ENCODE data around the gene CRADD. TPM values are rescaled to one million over a fixed set of nuclear protein-coding genes. Genes with fewer than 3 reads are reported as not detected.

Gene CRADD
- total RNA-seq, 1 experiment from 2014 or later: 7.6 TPM

- H2AK5ac ChIP-seq (ENCODE audit: insufficient read length, low read length): no peak overlapping the region
- no peak overlapping the region for H3K56ac ChIP-seq (ENCODE audit: insufficient read length, low read depth, low read length)
- H4K5ac ChIP-seq (ENCODE audit: insufficient read length, low read depth, low read length): no peak overlapping the region
- H3K4ac ChIP-seq (ENCODE audit: low read depth, low read length): no peak overlapping the region
- H3K79me1 ChIP-seq (ENCODE audit: insufficient read depth, low read depth, low read length, poor library complexity, severe bottlenecking): no peaks in the 10 kb centered on the region
- no peak overlapping the region for H3T11ph ChIP-seq (ENCODE audit: low read length)
- H3K4me3 Mint-ChIP-seq: no peak overlapping the region
- no peaks in the 10 kb centered on the region for H4K20me1 ChIP-seq (ENCODE audit: control insufficient read depth, insufficient read depth, insufficient read length)
- no peaks in the 10 kb centered on the region for H3K27me3 Mint-ChIP-seq (ENCODE audit: low read depth)
- H2BK5ac ChIP-seq (ENCODE audit: insufficient read length, low read length): no peak overlapping the region
- no peak overlapping the region for H2BK120ac ChIP-seq (ENCODE audit: low read depth, low read length, poor library complexity, severe bottlenecking)
- H2AFZ ChIP-seq (ENCODE audit: low read length): no peak overlapping the region
- H3K23me2 ChIP-seq (ENCODE audit: insufficient read length, low read depth, low read length, poor library complexity, severe bottlenecking): no peaks in the 10 kb centered on the region
- no peaks in the 10 kb centered on the region; a peak in 1 of 7 replicates for H3K36me3 Mint-ChIP-seq (ENCODE audit: insufficient read depth in 1 of 3, low read depth in 3 of 3)
- H4K8ac ChIP-seq (replicated peaks; ENCODE audit: insufficient read length, low read depth, low read length): no peak overlapping the region
- H3K27ac Mint-ChIP-seq: no peak overlapping the region
- H3K9ac ChIP-seq (ENCODE audit: extremely low read depth, insufficient read length, low read length): no peak overlapping the region
- H3K23ac ChIP-seq (ENCODE audit: insufficient read length, low read depth, low read length): no peak overlapping the region
- H3K4me1 Mint-ChIP-seq: peaks cover 4 to 7% of the 10 kb centered on the region in 2 experiments; a peak in 3 of 4 replicates
- no peak for TF ChIP-seq CTCF (conservative IDR thresholded peaks at IDR 0.05)
- H3K27me3 ChIP-seq (ENCODE audit: insufficient read depth, low read length): no peaks in the 10 kb centered on the region
- H3K18ac ChIP-seq (ENCODE audit: insufficient read length, low read depth, low read length): no peak overlapping the region
- no peak overlapping the region for H3K4me2 ChIP-seq (ENCODE audit: insufficient read depth, insufficient read length, low read length)
- no peak overlapping the region for H2BK20ac ChIP-seq (ENCODE audit: low read depth, low read length, poor library complexity, severe bottlenecking)
- no peaks in the 10 kb centered on the region for H3K9me3 Mint-ChIP-seq
- no peak overlapping the region for H3K14ac ChIP-seq (ENCODE audit: insufficient read depth, low read length)
- no peaks in the 10 kb centered on the region for H3K79me2 ChIP-seq (ENCODE audit: insufficient read depth, low read length)
- H3K4me1 ChIP-seq (ENCODE audit: insufficient read depth, low read length): no peaks in the 10 kb centered on the region
- no peak overlapping the region for H4K91ac ChIP-seq (ENCODE audit: insufficient read length, low read depth, low read length)
- H3K27ac ChIP-seq (ENCODE audit: insufficient read length, low read depth, low read length): no peak overlapping the region
- H3K9me3 ChIP-seq (ENCODE audit: control insufficient read depth, low read depth, low read length): no peaks in the 10 kb centered on the region
- H2BK15ac ChIP-seq (ENCODE audit: low read depth, low read length): no peak overlapping the region
- no peak for DNase-seq
- no CpG with 5 or more reads among the region's 3 CpGs for WGBS (ENCODE audit: extremely low coverage, insufficient read length, low lambda C conversion rate)
- H2BK12ac ChIP-seq (ENCODE audit: insufficient read length, low read depth, low read length): no peak overlapping the region
Measured at GRCh38 chr12:93661021-93661420, 16.2 kb upstream of the CRADD start.

Data from H9 (cell line).